NCI-H128 (cell line): ENCODE results near the gene METTL25.

ENCODE experiments used
- DNase-seq: peaks from one replicate; lab custom pipeline; 2025; ENCODE audit not compliant: unreplicated experiment; lab: John Stamatoyannopoulos, UW

METTL25 gene

GRCh38 chr12:82406651-82407050, 48.3 kb downstream of the METTL25 start:
- no peak for DNase-seq

GRCh38 chr12:82407481-82407880, 49.2 kb downstream of the METTL25 start:
- no peak for DNase-seq

GRCh38 chr12:82408844-82409243, 50.5 kb downstream of the METTL25 start:
- DNase-seq = no peak

GRCh38 chr12:82411546-82412230, 53.4 kb downstream of the METTL25 start:
- no peak for DNase-seq

GRCh38 chr12:82412246-82412645, 53.9 kb downstream of the METTL25 start:
- no peak for DNase-seq

GRCh38 chr12:82414044-82414443, 55.7 kb downstream of the METTL25 start:
- no peak for DNase-seq

GRCh38 chr12:82414926-82415325, 56.6 kb downstream of the METTL25 start:
- DNase-seq = no peak

- no peak for DNase-seq
These were observed 57.1 kb downstream of the METTL25 start for GRCh38 chr12:82415402-82415801.

GRCh38 chr12:82425241-82425640, 66.9 kb downstream of the METTL25 start:
- no peak for DNase-seq

GRCh38 chr12:82426081-82426480, 67.8 kb downstream of the METTL25 start:
- DNase-seq = no peak

- no peak for DNase-seq
These were observed 68.3 kb downstream of the METTL25 start for GRCh38 chr12:82426586-82426985.

GRCh38 chr12:82430541-82431145, 72.3 kb downstream of the METTL25 start:
- DNase-seq = no peak

- DNase-seq = no peak
These were observed 76.1 kb downstream of the METTL25 start for GRCh38 chr12:82434392-82434911.

GRCh38 chr12:82436354-82436753, 78.0 kb downstream of the METTL25 start:
- no peak for DNase-seq

- no peak for DNase-seq
These were observed 79.4 kb downstream of the METTL25 start for GRCh38 chr12:82437744-82438143.

- DNase-seq = no peak
These were observed 80.0 kb downstream of the METTL25 start for GRCh38 chr12:82438356-82438755.

- DNase-seq = no peak
These were observed 82.6 kb downstream of the METTL25 start for GRCh38 chr12:82440885-82441284.

GRCh38 chr12:82448911-82449578, 90.7 kb downstream of the METTL25 start:
- DNase-seq = no peak

GRCh38 chr12:82456633-82457032, 98.3 kb downstream of the METTL25 start:
- DNase-seq = no peak

- no peak for DNase-seq
These were observed 99.8 kb downstream of the METTL25 start for GRCh38 chr12:82458101-82458500.

GRCh38 chr12:82461393-82461792, 103.1 kb downstream of the METTL25 start:
- DNase-seq = no peak

GRCh38 chr12:82461836-82462235, 103.5 kb downstream of the METTL25 start:
- no peak for DNase-seq
